Cardiac fibroblast (primary cell): ENCODE results near the gene LDB1.

Source experiments
- DNase-seq, 2 donors: peaks; one replicate each; pipeline versions ENCODE4 v3.0.0 to v3.0.0-alpha.2; 2010; ENCODE audit warnings: low read depth in 2 of 2
- H3K4me3 ChIP-seq, 2 donors: replicated peaks in 1 of 2; 1 replicate in 1 of 2; 2 replicates in 1 of 2; pipeline ENCODE4 v1.5.1; 2011; ENCODE audit warnings: low read depth in 2 of 2, low read length in 2 of 2, mild to moderate bottlenecking in 2 of 2, moderate library complexity in 1 of 2
- TF ChIP-seq, protein P1 (sequence below): IDR thresholded peaks from one replicate; pipeline ENCODE4 v1.5.1; 2011; ENCODE audit warnings: low read depth, mild to moderate bottlenecking, low read length, inconsistent platforms

Gene LDB1, protein sequence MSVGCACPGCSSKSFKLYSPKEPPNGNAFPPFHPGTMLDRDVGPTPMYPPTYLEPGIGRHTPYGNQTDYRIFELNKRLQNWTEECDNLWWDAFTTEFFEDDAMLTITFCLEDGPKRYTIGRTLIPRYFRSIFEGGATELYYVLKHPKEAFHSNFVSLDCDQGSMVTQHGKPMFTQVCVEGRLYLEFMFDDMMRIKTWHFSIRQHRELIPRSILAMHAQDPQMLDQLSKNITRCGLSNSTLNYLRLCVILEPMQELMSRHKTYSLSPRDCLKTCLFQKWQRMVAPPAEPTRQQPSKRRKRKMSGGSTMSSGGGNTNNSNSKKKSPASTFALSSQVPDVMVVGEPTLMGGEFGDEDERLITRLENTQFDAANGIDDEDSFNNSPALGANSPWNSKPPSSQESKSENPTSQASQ

DNA sequence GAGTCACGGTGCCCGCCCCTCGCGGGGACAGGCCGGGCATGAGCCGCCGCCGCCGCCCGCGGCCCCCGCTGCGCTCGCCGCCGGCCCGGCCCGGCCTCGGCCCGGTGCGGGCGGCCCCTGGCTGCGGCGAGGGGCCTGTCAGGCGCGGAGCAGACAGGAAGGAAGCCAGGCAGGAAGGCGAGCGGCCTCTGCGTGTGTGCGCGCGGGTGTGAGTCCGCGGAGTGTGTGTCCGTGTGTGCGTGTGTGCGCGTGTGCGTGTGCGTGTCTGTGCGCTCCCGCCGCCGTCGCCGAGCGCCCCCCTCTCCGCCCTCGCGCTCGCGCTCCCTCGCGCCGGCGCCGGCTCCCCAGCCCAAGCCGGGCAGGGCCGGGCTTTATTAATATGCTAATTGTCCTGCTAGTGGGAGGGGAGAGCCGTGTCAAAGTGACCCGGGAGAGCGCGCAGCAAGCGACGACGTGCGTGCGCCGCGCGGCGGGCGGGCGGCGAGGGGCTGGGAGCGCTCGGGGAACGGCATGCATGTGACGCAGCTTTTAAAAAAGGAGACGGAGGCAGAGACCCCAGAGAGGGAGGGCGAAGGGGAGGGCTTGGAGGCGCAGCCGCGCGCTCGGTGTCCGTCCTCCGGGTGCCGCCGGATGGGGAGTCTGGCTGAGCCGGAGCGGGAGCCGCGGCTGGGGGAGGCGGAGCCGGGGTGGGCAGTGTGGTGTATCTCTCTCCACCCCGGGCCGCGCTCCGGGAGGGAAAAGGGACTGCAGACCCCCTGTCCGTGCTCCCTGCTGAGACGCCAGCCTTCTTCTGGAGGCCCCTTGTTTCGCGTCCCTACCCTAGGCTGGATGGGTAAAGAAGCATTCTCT lies at the start of gene LDB1:
TSS of gene LDB1 (minus strand) at position 227 of the 849 bp plus-strand sequence. CDS start 258 bp downstream, outside the sequence.
- TF ChIP-seq, protein P1, sequence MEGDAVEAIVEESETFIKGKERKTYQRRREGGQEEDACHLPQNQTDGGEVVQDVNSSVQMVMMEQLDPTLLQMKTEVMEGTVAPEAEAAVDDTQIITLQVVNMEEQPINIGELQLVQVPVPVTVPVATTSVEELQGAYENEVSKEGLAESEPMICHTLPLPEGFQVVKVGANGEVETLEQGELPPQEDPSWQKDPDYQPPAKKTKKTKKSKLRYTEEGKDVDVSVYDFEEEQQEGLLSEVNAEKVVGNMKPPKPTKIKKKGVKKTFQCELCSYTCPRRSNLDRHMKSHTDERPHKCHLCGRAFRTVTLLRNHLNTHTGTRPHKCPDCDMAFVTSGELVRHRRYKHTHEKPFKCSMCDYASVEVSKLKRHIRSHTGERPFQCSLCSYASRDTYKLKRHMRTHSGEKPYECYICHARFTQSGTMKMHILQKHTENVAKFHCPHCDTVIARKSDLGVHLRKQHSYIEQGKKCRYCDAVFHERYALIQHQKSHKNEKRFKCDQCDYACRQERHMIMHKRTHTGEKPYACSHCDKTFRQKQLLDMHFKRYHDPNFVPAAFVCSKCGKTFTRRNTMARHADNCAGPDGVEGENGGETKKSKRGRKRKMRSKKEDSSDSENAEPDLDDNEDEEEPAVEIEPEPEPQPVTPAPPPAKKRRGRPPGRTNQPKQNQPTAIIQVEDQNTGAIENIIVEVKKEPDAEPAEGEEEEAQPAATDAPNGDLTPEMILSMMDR: no peak
- peak within 1 kb of the TSS; percentile 90 to 99 for H3K4me3 ChIP-seq
- DNase-seq: peak; percentile 62 to 92

DNA sequence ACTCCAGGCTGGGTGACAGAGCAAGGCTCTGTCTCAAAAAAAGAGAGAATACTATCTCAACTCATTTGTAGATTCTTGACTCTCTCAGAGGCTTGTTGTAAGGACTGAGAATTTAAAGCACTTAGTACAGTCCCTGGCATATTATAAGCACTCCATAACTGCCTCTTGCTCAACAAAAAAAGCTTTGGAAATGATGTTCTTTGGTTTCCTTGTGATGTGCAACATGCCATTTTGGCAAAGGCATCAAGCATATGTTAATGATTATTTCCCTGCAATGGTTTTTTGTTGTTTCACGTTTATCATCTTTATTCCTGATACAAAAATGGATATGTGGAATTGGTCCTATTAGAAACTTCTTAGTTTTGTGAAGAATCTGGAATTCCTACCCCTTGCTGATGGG lies 47.7 kb upstream of the LDB1 start:
- no peak for DNase-seq
- TF ChIP-seq, protein P1: no peak
- H3K4me3 ChIP-seq: no peak overlapping the region

DNA sequence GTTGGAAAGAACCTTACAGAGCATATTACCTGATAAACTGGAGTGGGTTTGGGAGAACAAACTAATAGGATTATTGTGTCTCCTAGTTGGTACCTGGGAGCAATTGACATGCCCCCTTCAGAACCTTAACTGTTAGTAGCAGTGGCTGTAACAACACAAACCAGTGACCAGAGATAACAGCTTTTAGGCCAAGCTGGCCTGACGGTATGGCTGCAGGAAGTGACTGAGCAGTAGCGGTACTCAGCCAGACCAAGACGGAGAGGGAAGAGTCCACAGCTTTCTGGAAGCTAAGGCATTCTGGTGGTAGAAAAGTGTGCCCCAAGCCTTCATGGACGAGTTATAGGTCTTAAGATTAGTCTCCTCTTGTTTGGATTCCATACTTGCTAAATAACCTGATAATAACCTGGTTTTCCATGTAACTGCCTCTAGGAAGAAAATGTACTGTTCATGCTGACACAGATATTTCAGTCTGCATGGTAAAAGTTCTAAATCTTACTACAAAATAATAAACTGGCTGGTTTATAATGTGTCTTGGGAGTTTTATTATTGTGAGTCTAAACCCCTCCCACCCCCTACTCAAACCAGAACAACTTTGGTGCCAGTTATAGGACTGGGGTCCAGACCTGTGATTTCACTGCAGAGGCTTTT lies 43.3 kb upstream of the LDB1 start:
- TF ChIP-seq, protein P1: no peak
- DNase-seq: no peak
- no peak overlapping the region for H3K4me3 ChIP-seq

DNA sequence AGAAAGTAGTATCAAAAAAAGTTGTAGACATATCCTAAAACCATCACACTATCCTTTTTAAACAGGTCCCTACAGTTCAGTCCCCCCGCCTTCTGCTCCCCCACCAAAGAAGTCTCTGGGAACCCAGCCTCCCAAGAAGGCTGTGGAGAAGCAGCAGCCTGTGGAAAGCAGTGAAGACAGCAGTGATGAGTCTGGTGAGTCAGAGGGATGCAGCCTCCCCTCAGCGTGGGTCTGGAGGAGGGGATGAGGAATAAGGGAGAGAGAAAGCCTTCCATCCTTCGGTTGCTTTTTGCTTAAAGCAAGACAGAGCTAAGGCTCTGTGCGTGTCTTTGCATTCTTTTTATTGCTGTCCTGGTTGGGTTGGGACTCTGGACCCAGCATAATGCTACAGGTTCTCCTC lies 39.7 kb upstream of the LDB1 start:
- H3K4me3 ChIP-seq: no peak overlapping the region
- no peak for DNase-seq
- TF ChIP-seq, protein P1: no peak

DNA sequence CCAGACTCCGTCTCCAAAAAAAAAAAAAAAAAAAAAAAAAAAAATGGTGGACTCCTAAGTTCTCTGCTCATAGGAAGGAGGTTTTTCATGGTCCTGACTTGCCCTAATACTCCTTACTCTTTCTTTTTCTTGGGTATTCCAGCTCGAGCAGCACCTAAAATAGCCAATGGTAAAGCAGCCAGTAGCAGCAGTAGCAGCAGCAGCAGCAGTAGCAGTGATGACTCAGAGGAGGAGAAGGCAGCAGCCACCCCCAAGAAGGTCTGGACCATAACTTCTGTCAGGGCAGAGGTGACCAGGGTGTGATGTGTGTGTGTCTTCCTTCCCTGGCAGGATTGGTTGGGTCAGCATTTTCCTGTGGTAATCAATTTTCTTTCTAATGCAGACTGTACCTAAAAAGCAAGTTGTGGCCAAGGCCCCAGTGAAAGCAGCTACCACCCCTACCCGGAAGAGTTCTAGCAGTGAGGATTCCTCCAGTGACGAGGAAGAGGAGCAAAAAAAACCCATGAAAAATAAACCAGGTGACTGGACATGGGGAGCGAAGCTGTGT lies 39.0 kb upstream of the LDB1 start:
- peak in 1 of 2 donors; percentile 33 for DNase-seq
- H3K4me3 ChIP-seq: no peak overlapping the region
- TF ChIP-seq, protein P1: no peak

DNA sequence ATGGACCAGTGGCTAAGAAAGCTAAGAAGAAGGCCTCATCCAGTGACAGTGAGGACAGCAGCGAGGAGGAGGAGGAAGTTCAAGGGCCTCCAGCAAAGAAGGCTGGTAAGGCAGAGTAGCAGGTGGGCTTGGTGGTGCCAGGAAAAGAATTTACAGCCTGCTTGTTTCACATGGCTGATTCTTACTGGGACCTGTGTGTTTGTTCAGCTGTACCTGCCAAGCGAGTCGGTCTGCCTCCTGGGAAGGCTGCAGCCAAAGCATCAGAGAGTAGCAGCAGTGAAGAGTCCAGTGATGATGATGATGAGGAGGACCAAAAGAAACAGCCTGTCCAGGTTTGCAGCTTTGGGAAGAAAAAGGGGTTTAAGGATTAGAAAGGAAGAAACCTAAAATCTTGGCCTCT lies 37.1 kb upstream of the LDB1 start:
- H3K4me3 ChIP-seq: no peak overlapping the region
- TF ChIP-seq, protein P1: no peak
- no peak for DNase-seq
